Spleen (tissue), 11 donors: ENCODE data around the gene KCTD3. TPM values are rescaled to one million over a fixed set of nuclear protein-coding genes. Genes with fewer than 3 reads are reported as not detected.

ENCODE experiments used
- DNase-seq: peaks from one replicate; pipeline ENCODE4 v3.0.0-alpha.2; 2020
- H3K27ac ChIP-seq, 8 donors: fragments of 200-600 bp; sonication (generic) in 7 of 8; 1 replicate in 4 of 8; 2 replicates in 4 of 8; pipeline versions ENCODE4 v1.5.0 to v1.8.0; 2016 to 2021; ENCODE audit warnings: inconsistent platforms in 4 of 8, mild to moderate bottlenecking in 4 of 8, moderate library complexity in 1 of 8
- H3K27me3 ChIP-seq, 7 donors: fragments of 200-600 bp; sonication (generic) in 6 of 7; replicated peaks in 1 of 7; 1 replicate in 4 of 7; 2 replicates in 3 of 7; pipeline versions ENCODE4 v1.5.0 to v1.8.0; 2016 to 2021; ENCODE audit warnings: inconsistent platforms in 3 of 7, mild to moderate bottlenecking in 1 of 7
- H3K36me3 ChIP-seq, 6 donors: fragments of 200-600 bp; sonication (generic) in 5 of 6; 1 replicate in 4 of 6; 2 replicates in 2 of 6; pipeline versions ENCODE4 v1.5.0 to v1.8.0; 2016 to 2021; ENCODE audit warnings: inconsistent platforms in 2 of 6
- H3K4me1 ChIP-seq, 6 donors: fragments of 200-600 bp; sonication (generic) in 5 of 6; 1 replicate in 3 of 6; 2 replicates in 3 of 6; pipeline versions ENCODE4 v1.5.0 to v1.8.0; 2016 to 2021; ENCODE audit warnings: inconsistent platforms in 3 of 6
- H3K4me3 ChIP-seq, 8 donors: fragments of 200-600 bp; sonication (generic) in 7 of 8; 1 replicate in 4 of 8; 2 replicates in 4 of 8; pipeline versions ENCODE4 v1.5.0 to v1.8.0; 2016 to 2021; ENCODE audit warnings: inconsistent platforms in 4 of 8, mild to moderate bottlenecking in 4 of 8, moderate library complexity in 2 of 8
- H3K9me3 ChIP-seq, 8 donors: fragments of 200-600 bp; sonication (generic) in 7 of 8; 1 replicate in 4 of 8; 2 replicates in 4 of 8; pipeline versions ENCODE4 v1.5.0 to v1.8.0; 2016 to 2021; ENCODE audit warnings: inconsistent platforms in 4 of 8
- CTCF ChIP-seq, 11 experiments: fragments of 200-600 bp in 7 of 11; fragments of 450-650 bp in 4 of 11; sonication (generic) in 4 of 11; IDR thresholded peaks in 8 of 11; conservative IDR thresholded peaks in 3 of 11; 1 replicate in 7 of 11; 2 replicates in 4 of 11; pipeline versions ENCODE4 v1.4.0 to v1.8.0; 2016 to 2021; ENCODE audit warnings: antibody characterized with exemption in 11 of 11, inconsistent platforms in 4 of 11, mild to moderate bottlenecking in 1 of 11
- POLR2A ChIP-seq, 3 donors: fragments of 450-650 bp; IDR thresholded peaks; one replicate each; pipeline ENCODE4 v1.5.1; 2017; ENCODE audit warnings: antibody characterized with exemption in 3 of 3, mild to moderate bottlenecking in 1 of 3
- POLR2AphosphoS5 ChIP-seq, 3 donors: sonication (generic); formaldehyde crosslinking; IDR thresholded peaks; one replicate each; pipeline ENCODE4 v1.5.1; 2017; ENCODE audit warnings: antibody characterized with exemption in 3 of 3
- WGBS, 5 donors: extraction: QIAGEN DNeasy Blood & Tissue Kit in 3 of 5; methylation state at CpG; one replicate each; pipeline versions ENCODE4 v1.1.5 to v1.1.7; 2013 to 2018; 5-methylcytosine and 5-hydroxymethylcytosine counted together
- intact Hi-C: fragments of 100-400 bp; cut with DNase I; formaldehyde crosslinking; loops from one replicate; pipeline ENCODE4 v1.15.0; 2023; ENCODE audit warnings: low total_unique reads
- polyA plus RNA-seq, 3 donors: library from polyadenylated mRNA; stranded (reverse); fragments of 200-250 nt; gene quantifications; one replicate each; pipeline ENCODE4 v1.2.1, GENCODE V29; 2013
- small RNA-seq, 4 donors: library from RNA; depleted of rRNA; stranded (forward); fragments of <200 nt; gene quantifications; one replicate each; pipeline ENCODE3, GENCODE V24; 2016
- total RNA-seq, 7 donors: library from RNA; depleted of rRNA in 3 of 7; stranded (reverse); fragments of >200 nt in 3 of 7; fragmentation: NEBNext Ultra II Directional in 4 of 7; extraction: Animal tissue kit (Norgen Biotek cat#: 25700) in 4 of 7; gene quantifications; one replicate each; pipeline versions ENCODE4 v1.1.0 to v1.2.1, GENCODE V29; 2016 to 2021
- donor health status: healthy with polysubstance abuse.
- donor health status: DM: no; HTN: no; CAD: no; lungs with moderate emphysema.
- donor health status: DM: no; HTN: no; CAD: no.
- donor health status: Bipolar disorder and iron deficiency.
- donor health status: healthy.
- donor health status: DM: no; HTN: no; CAD: no.
- donor health status: DM: yes; HTN: yes; CAD: no.

Gene KCTD3
- total and polyA plus RNA-seq, 10 donors = 7.6 to 33.0 (median 21.3) TPM

GRCh38 chr1:215665215-215665614 is 98.1 kb downstream of the KCTD3 start:
- Histone ChIP-seq H3K4me3 (no peak overlapping the region), H3K27ac (no peak overlapping the region), H3K27me3 (no peaks in the 10 kb centered on the region), H3K36me3 (no peaks in the 10 kb centered on the region), H3K4me1 (no peaks in the 10 kb centered on the region), H3K9me3 (no peaks in the 10 kb centered on the region)
- no peak for TF ChIP-seq POLR2AphosphoS5 (IDR thresholded peaks at IDR 0.05)
- no peak for TF ChIP-seq POLR2A (IDR thresholded peaks at IDR 0.05)
- TF ChIP-seq CTCF (IDR thresholded peaks at IDR 0.05 in 8 of 11, conservative IDR thresholded peaks at IDR 0.05 in 3 of 11) = no peak
- no peak for DNase-seq
- 74 to 88% (median 77%) methylated on average over 4 of the region's 4 CpGs for WGBS, 5 donors
- intact Hi-C loops = no loop called here

- Histone ChIP-seq H3K36me3 (no peaks in the 10 kb centered on the region), H3K4me1 (no peaks in the 10 kb centered on the region), H3K4me3 (no peak overlapping the region), H3K27ac (no peak overlapping the region), H3K9me3 (no peaks in the 10 kb centered on the region), H3K27me3 (no peaks in the 10 kb centered on the region)
- 83 to 87% (median 84%) methylated on average over 2 of the region's 2 CpGs for WGBS, 5 donors
- TF ChIP-seq POLR2AphosphoS5 (IDR thresholded peaks at IDR 0.05) (no peak), POLR2A (IDR thresholded peaks at IDR 0.05) (no peak), CTCF (IDR thresholded peaks at IDR 0.05 in 8 of 11, conservative IDR thresholded peaks at IDR 0.05 in 3 of 11) (no peak)
- no peak for DNase-seq
- intact Hi-C loops = no loop called here
Measured at GRCh38 chr1:215667761-215668160, 100.7 kb downstream of the KCTD3 start.

- Histone ChIP-seq H3K27ac (no peak overlapping the region), H3K4me1 (no peaks in the 10 kb centered on the region), H3K27me3 (no peaks in the 10 kb centered on the region), H3K36me3 (no peaks in the 10 kb centered on the region), H3K9me3 (no peaks in the 10 kb centered on the region), H3K4me3 (no peak overlapping the region)
- DNase-seq = no peak
- WGBS, 5 donors = 30 to 40% (median 31%) methylated on average over 4 of the region's 4 CpGs
- TF ChIP-seq POLR2AphosphoS5 (IDR thresholded peaks at IDR 0.05) (no peak), POLR2A (IDR thresholded peaks at IDR 0.05) (no peak), CTCF (IDR thresholded peaks at IDR 0.05 in 8 of 11, conservative IDR thresholded peaks at IDR 0.05 in 3 of 11) (no peak)
- intact Hi-C loops = no loop called here
Measured at GRCh38 chr1:215669806-215670491, 102.8 kb downstream of the KCTD3 start.

Small RNA genes within 50 kb of the gene (small RNA-seq; reads per million reads assigned to genes)
- 0 to 0.08 (median 0) reads per million in 4 donors for gene RF00108
